ENCODE measurements around the gene MARCHF3.
"Not testable (repeated sequence)": the region's sequence is repeated elsewhere in the genome, so short reads cannot be mapped to it uniquely, and the experiment has no call there.

MARCHF3 gene

DNA sequence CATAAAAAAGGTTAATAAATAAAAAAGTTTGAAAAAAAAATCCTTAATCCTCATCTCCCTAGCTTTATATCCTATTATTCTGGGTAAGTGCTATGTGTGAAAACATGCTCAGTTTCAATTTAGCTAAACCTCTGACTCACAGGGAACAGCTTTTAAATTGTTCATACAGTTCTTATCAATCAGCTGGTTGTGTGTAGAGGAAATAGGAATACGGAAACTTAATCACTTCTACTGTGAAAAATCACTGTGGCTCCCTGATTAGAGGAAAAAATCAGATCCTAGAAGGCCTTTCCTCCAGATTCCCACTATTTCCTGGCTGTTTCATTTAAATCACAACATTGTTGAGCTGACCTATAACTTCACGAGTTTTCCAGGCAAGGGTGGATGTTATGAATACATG is 120.5 kb downstream of the MARCHF3 start:
- H3K27ac ChIP-seq: no peak overlapping the region
- H3K4me3 ChIP-seq (ENCODE audit: low read depth, low read length): no peak overlapping the region
- H3K27me3 ChIP-seq (ENCODE audit: insufficient read depth, low read depth, severe bottlenecking): no peaks in the 10 kb centered on the region
- H3K36me3 ChIP-seq: peaks cover 4% of the 10 kb centered on the region
- no peaks in the 10 kb centered on the region for H3K9me3 ChIP-seq (ENCODE audit: severe bottlenecking)
- TF ChIP-seq, protein P1, sequence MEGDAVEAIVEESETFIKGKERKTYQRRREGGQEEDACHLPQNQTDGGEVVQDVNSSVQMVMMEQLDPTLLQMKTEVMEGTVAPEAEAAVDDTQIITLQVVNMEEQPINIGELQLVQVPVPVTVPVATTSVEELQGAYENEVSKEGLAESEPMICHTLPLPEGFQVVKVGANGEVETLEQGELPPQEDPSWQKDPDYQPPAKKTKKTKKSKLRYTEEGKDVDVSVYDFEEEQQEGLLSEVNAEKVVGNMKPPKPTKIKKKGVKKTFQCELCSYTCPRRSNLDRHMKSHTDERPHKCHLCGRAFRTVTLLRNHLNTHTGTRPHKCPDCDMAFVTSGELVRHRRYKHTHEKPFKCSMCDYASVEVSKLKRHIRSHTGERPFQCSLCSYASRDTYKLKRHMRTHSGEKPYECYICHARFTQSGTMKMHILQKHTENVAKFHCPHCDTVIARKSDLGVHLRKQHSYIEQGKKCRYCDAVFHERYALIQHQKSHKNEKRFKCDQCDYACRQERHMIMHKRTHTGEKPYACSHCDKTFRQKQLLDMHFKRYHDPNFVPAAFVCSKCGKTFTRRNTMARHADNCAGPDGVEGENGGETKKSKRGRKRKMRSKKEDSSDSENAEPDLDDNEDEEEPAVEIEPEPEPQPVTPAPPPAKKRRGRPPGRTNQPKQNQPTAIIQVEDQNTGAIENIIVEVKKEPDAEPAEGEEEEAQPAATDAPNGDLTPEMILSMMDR (IDR thresholded peaks at IDR 0.05; ENCODE audit: low read depth, low read length): no peak
- DNase-seq: no peak

DNA sequence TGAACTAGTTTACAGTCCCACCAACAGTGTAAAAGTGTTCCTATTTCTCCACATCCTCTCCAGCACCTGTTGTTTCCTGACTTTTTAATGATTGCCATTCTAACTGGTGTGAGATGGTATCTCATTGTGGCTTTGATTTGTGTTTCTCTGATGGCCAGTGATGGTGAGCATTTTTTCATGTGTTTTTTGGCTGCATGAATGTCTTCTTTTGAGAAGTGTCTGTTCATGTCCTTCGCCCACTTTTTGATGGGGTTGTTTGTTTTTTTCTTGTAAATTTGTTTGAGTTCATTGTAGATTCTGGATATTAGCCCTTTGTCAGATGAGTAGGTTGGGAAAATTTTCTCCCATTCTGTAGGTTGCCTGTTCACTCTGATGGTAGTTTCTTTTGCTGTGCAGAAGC is 126.0 kb downstream of the MARCHF3 start:
- not testable (repeated sequence) for H3K36me3 ChIP-seq; H3K27ac ChIP-seq; H3K9me3 ChIP-seq (ENCODE audit: severe bottlenecking); H3K4me3 ChIP-seq (ENCODE audit: low read depth, low read length); DNase-seq; H3K27me3 ChIP-seq (ENCODE audit: insufficient read depth, low read depth, severe bottlenecking)

DNA sequence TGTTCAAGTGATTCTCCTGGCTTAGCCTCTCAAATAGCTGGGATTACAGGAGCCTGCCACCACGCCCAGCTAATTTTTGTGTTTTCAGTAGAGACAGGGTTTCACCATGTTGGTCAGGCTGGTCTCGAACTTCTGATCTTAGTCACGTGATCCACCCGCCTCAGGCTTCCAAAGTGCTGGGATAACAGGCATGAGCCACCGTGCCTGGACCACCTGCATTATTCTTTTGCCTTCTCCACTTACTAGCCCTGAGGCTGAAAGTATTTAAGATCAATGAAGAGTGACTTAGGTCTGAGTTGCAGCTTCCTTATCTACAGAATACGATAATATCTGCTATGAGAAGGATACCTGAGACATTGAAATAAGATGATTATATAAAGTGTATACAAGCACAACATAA is 129.6 kb downstream of the MARCHF3 start:
- H3K36me3 ChIP-seq: no peaks in the 10 kb centered on the region; the same call in 1 of the 2 replicates
- no peak overlapping the region for H3K27ac ChIP-seq
- TF ChIP-seq, protein P1 (IDR thresholded peaks at IDR 0.05; ENCODE audit: low read depth, low read length): no peak
- no peaks in the 10 kb centered on the region for H3K9me3 ChIP-seq (ENCODE audit: severe bottlenecking)
- DNase-seq: no peak
- H3K4me3 ChIP-seq (ENCODE audit: low read depth, low read length): no peak overlapping the region
- no peaks in the 10 kb centered on the region for H3K27me3 ChIP-seq (ENCODE audit: insufficient read depth, low read depth, severe bottlenecking)

DNA sequence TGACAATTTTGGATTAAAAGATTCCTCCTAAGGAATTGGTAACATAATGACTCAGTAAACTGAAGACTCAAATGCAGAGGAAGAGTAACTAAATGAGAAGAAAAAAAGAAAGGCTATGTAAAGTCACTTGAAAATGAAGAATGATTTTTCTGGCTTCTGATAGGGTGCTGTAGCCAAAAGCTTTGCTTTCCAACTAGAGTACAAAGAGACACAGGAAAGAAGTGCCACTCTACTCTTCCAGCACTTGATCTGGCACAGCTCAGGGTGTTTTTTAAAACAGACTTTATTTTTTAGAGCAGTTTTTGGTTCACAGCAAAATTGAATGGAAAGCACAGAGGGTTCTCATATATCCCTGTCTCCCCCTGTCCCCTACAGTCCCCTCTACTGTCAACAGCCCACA is 130.9 kb downstream of the MARCHF3 start:
- Histone ChIP-seq H3K9me3 (ENCODE audit: severe bottlenecking) (peaks cover 3% of the 10 kb centered on the region), H3K27me3 (ENCODE audit: insufficient read depth, low read depth, severe bottlenecking) (no peaks in the 10 kb centered on the region), H3K4me3 (ENCODE audit: low read depth, low read length) (no peak overlapping the region), H3K36me3 (no peaks in the 10 kb centered on the region; the same call in 1 of the 2 replicates), H3K27ac (no peak overlapping the region)
- TF ChIP-seq, protein P1 (IDR thresholded peaks at IDR 0.05; ENCODE audit: low read depth, low read length): no peak
- DNase-seq: no peak

DNA sequence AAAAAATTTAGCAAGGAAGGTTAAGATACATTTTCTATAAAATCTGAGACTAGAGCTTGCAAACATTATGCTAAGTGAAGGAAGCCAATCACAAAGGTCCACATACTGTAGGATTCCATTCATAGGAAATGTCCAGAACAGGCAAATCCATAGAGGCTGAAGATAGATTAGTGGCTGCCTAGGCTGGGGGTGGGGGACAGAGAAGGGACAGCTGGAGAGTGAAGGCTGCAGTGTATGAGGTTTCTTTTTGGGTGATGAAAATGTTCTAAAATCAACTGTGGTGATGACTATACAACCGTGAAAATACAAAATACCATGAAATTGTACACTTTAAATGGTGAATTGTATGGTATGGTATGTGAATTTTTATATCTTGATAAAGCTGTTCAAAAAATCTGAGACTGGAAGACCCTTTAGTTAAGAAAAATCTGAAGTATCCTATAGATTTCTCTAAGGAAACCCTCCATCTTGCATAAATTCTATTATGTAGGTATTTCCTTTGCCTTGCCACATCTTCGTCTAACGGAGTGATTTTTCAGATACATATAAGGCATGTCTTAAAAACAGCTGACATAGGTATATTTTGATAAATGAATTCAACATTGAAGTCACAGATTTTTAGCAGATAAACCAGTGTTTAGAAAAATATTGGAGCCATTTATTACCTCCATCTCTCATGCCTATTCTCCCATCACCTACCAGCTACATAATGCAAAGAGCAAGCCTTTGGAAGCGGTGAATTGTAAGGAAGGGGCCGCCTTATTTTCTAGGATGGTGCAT is 132.3 kb downstream of the MARCHF3 start:
- TF ChIP-seq, protein P1 (IDR thresholded peaks at IDR 0.05; ENCODE audit: low read depth, low read length): no peak
- DNase-seq: no peak
- Histone ChIP-seq H3K9me3 (ENCODE audit: severe bottlenecking) (peaks cover 5% of the 10 kb centered on the region), H3K27me3 (ENCODE audit: insufficient read depth, low read depth, severe bottlenecking) (no peaks in the 10 kb centered on the region), H3K27ac (no peak overlapping the region), H3K36me3 (no peaks in the 10 kb centered on the region; the same call in 1 of the 2 replicates), H3K4me3 (ENCODE audit: low read depth, low read length) (no peak overlapping the region)

DNA sequence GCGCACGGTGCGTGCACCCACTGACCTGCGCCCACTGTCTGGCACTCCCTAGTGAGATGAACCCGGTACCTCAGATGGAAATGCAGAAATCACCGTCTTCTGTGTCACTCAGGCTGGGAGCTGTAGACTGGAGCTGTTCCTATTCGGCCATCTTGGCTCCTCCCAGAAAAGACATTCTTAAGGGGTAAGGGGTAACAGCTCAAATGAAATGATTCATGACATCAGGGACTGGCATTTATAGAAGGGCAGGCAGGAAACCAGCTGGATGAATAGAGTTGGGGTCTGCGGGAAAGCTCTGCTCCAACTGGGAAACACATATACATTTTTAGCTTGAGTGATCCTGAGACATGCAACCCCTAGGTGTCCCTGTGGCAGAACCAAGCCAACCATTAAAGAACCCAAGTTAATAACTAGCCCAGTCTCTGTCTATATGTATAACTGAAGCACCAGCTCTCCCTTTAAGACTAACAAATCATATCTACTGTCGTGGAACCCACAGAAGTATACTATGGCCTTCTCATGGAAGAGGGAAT is 134.1 kb downstream of the MARCHF3 start:
- peaks cover 5% of the 10 kb centered on the region for H3K9me3 ChIP-seq (ENCODE audit: severe bottlenecking)
- H3K4me3 ChIP-seq (ENCODE audit: low read depth, low read length): no peak overlapping the region
- TF ChIP-seq, protein P1 (IDR thresholded peaks at IDR 0.05; ENCODE audit: low read depth, low read length): no peak
- no peaks in the 10 kb centered on the region for H3K36me3 ChIP-seq
- DNase-seq: no peak
- H3K27me3 ChIP-seq (ENCODE audit: insufficient read depth, low read depth, severe bottlenecking): no peaks in the 10 kb centered on the region
- no peak overlapping the region for H3K27ac ChIP-seq

DNA sequence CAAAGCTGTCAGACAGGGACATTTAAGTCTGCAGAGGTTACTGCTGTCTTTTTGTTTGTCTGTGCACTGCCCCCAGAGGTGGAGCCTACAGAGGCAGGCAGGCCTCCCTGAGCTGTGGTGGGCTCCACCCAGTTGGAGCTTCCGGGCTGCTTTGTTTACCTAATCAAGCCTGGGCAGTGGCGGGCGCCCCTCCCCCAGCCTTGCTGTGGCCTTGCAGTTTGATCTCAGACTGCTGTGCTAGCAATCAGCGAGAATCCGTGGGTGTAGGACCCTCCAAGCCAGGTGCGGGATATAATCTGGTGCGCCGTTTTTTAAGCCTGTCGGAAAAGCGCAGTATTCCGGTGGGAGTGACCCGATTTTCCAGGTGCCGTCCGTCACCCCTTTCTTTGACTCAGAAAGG is 134.6 kb downstream of the MARCHF3 start:
- not testable (repeated sequence) for H3K27me3 ChIP-seq (ENCODE audit: insufficient read depth, low read depth, severe bottlenecking); H3K36me3 ChIP-seq; H3K27ac ChIP-seq; DNase-seq; H3K9me3 ChIP-seq (ENCODE audit: severe bottlenecking); H3K4me3 ChIP-seq (ENCODE audit: low read depth, low read length)

DNA sequence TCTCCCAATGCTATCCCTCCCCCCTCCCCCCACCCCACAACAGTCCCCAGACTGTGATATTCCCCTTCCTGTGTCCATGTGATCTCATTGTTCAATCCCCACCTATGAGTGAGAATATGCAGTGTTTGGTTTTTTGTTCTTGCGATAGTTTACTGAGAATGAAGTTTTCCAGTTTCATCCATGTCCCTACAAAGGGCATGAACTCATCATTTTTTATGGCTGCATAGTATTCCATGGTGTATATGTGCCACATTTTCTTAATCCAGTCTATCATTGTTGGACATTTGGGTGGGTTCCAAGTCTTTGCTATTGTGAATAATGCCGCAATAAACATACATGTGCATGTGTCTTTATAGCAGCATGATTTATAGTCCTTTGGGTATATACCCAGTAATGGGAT is 139.9 kb downstream of the MARCHF3 start:
- not testable (repeated sequence) for H3K27ac ChIP-seq; H3K27me3 ChIP-seq (ENCODE audit: insufficient read depth, low read depth, severe bottlenecking); H3K36me3 ChIP-seq; H3K9me3 ChIP-seq (ENCODE audit: severe bottlenecking); DNase-seq; H3K4me3 ChIP-seq (ENCODE audit: low read depth, low read length)

Measured in WERI-Rb-1 (cell line).